Activated effector memory CD4-positive, alpha-beta T cell treated with Interleukin-2 at 50 U/mL for 16 hours (primary cell): Measurements from ENCODE around the gene PAX7.

Experiments used
- DNase-seq: peaks from one replicate; pipeline ENCODE4 v3.0.0-alpha.2; 2020

PAX7 gene

DNA sequence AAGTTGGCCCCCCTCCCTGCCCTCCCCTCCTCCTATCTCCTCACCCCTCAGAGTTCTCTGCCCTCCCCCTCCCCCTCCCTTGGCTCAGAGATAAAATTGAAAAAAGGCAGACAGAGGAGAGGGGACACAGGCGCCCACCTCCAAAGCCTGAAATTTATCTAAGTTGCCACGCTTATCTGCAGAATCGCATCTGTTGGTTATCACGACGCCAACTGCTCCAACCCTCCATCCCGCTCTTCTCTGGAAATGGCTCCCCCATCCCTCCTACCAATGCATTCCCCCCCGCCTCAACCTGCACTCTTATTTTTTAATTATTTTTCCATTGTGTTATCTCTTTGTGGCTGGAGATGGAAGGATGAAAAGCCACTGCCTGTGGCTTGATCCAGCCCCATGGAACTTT lies 138.5 kb downstream of the PAX7 start:
- DNase-seq: no peak

DNA sequence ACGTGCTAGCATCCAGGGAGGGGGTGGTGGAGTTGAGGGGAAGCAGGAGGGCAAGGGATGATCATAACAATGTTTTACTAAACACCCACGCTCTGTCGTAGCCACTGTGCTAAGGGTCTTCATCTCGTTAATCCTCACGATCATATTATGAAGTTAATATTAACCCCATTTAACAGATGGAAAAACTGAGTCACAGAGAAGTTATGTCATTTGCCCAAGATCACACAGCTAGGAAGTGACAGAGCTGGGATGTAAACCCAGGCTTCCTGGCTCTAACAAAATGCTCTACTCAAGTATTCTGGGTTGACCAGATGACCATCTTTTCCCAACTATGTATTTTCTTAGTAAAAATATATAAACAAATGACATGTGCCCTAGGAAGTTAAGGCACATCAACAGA lies 140.2 kb downstream of the PAX7 start:
- no peak for DNase-seq

DNA sequence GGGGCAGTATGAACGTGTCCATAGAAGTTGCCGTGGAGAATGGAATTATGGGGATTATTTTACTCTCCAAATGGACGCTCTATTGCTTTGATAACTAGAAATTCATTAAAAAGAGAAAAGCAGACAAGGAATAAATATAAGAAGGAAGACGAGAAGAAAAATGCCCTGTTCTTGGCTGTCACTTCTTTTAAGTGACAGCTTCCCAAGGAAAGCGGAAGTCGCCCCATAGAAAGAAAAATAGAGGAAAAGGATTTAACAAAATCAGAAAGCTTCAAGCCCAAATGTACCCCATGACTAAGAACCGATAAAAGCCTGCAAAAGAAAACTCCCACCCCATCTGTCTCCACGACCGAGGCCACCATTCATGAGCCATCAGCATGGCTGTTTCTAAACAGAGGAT lies 143.1 kb downstream of the PAX7 start:
- DNase-seq: no peak

DNA sequence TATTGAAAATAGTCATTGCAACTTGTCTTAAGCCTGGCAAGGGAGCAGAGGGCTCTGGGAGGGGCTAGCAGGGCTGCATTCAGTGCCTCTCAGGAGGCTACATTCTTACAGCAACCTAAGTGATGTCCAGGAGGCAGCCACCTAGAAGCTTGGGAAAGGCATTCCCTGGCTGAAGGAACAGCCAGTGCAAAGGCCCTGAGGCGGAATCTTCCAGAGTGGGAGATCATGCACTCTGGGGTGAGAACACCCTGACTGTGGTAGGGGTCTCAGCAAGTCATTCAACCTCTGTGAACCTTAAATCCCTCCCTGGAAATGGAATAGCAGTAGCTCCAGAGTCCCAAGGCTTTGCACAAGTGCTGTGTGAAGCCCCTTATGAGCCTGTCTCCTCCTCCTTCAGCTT lies 144.7 kb downstream of the PAX7 start:
- DNase-seq: no peak

DNA sequence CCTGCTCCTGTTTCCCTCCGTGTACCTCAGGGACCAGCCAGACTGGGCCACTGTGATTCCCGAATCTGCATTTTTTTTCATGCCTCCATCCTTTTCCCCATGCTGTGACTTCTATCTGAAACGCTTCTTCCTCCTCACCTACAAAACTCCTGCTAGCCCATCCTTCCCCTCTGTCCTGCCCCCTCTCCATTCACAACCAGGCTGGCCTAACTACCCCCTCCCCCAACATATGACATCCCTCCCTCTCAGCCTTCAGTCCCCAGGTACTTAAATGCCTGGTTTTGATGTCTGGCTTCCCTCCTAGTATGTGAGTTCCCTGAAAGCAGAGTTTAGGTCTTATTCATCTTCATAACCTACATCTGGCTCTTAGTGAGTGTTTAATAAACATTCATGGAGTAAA lies 146.1 kb downstream of the PAX7 start:
- no peak for DNase-seq

DNA sequence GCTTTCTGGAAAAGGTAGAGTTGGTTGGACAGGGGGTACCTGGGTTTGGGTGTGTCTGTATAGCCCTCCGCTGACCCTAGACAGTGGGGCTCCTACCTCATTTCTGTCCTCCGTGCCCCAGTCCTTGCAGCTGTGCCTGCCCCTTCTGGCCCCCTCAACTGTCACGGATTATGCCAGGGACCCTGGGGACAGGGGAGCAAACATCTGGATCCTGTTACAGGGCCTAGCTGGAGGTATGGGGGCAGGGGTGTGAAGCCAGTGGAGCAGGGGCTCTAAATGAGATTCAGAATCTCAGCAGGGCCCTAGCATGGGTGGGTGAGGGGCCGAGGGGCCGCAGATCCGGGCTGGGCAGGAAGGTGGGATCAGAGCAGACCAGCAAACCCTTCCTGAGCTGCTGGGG lies 147.8 kb downstream of the PAX7 start:
- no peak for DNase-seq

DNA sequence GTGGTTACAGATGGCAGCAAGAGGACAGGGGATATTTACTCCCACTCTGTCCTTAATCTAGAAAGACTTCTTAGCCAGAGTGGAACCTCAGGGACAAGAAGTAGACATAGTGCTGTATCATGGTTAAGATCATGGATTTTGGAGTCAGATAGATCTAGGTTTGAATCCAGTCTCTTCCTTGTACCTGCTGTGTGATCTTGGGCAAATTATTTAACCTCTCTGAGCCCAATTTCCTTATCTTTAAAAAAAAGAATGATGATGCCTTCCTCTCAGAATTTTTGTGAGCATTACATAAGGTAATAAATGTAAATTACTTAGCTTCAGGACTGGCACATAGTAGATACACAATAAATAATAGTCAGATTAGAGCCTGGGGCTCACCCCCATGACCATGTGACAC lies 150.4 kb downstream of the PAX7 start:
- DNase-seq: no peak

DNA sequence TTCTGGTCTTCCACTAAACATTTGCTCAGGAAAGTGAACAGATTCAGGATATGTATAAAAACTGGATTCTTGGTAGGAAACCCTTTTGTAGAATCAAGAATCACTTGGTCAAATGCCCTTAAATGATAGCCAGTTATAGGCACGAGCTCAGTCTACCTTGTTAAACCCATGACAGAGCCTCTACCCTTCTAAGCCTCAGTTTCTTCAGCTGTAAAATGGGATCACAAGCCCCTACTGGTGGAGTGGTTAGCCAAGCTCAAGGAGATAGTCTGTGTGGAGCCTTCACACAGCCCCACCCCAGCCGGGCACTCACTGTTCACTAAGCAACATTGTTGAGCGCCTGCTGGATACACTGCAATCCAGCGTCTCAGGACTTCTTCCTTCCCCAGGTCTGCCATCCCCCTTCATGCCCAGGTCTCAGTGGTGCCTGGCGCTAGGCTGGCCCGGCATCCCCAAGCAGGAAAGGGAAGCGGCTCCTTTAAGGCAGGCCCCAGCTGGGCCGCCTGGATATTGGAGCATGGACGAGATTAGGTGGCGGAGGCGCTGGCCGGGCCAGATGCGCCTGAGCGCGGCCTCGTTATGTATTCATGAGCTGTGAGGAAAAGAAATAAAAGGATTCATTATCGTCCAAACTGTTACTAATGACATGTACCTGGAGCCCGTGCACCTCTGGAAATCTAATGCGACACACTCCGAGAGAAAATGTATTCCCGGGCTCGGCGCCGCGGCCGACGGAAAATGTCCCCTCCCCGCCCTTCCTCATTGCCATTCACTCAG lies 153.2 kb downstream of the PAX7 start:
- DNase-seq: no peak

DNA sequence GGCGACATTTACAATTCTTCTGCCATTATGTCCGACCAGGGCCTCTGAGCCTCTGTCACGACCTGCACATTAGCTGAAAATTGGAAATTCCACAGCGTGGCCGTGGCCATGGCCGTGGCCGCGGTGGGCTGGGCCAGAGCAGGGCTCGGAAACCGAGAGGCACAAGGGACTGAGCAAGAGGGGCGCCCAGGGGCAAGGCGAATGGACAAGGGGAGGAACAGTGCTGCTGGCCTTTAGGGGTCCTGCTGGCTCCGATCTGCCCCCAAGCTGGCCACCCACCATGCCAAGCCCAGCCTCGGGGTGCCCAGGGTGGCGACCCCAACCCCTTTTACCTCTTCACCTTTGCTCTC lies 153.8 kb downstream of the PAX7 start:
- DNase-seq: no peak

DNA sequence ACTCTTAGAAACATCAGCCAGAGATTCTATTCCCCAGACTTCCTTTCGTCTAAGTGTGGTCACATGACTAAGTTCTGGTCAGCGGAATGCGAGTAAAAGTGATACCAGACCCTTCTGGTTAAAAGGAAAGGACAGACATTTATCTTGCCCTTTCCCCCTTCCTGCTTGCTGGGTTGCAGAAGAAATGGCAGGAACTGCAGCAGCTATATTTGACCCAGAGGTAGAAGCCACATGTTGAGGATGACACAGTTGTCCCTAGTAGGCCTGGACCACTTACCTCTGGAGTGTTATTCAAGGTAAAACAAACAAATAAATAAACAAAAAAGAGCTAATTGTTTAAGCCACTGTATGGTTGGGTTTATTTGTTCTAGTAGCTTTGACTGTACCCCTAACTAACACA lies 155.5 kb downstream of the PAX7 start:
- no peak for DNase-seq

DNA sequence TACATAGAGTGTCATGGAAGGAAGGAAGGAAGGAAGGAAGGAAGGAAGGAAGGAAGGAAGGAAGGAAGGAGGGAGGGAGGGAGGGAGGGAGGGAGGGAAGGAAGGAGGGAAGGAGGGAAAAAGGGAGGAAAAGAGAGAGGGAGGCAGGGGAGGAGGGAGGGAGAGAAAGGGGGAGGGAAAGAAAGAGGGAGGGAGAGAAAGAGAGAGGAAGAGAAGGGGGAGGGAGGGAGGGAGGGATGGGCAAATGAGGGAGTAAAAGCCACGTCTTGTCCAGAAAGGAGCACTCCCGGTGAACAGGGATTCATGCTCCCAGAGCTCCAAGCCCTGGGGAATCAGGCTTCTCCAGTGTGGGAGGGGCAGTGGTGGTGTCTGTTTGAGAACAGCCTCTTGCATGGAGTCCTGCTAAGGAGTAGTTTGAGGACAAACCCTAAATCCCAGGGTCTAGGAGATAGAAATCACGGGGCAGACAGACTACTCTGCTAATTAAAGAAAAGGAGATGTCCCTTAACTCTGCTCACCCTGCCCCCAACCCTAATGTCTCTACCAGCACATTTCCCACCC lies 157.3 kb downstream of the PAX7 start:
- no peak for DNase-seq

DNA sequence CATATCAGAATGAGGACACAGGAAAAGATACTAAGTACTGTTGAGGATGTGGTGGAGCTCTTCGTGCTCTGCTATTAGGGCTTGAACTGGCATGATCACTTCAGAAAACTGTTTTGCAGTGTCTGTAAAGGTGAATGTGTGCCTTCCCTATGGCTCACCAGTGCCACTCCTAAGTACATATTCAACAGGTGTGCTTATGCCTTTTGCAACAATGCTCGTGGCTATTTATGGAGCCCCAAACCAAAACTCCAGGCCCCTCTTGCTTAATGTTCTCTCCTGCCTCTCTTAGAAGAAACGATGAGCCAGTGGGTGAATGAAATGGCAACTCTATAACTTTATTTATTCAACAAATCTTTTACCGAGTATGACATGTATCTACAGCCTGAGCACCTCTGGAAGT lies 158.6 kb downstream of the PAX7 start:
- DNase-seq: no peak

DNA sequence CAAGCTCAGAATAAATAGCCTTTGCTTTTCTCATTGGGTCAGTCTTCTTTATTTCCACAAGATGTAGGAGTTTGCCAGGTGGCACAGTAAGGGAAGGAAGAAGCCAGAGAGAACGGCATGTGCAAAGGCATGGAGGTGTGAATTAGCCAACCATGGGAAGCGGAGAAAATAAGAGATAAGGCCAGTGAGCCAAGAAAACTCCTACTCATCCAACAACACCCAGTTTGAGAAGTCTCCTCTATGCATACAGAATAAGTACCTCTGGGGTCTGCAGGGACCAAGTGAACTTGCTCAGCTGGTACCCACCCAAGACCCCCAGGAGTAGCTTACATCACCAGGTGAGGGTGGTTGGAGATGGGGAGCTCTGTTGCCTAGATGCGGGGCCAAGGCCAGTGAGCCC lies 162.1 kb downstream of the PAX7 start:
- DNase-seq: no peak

DNA sequence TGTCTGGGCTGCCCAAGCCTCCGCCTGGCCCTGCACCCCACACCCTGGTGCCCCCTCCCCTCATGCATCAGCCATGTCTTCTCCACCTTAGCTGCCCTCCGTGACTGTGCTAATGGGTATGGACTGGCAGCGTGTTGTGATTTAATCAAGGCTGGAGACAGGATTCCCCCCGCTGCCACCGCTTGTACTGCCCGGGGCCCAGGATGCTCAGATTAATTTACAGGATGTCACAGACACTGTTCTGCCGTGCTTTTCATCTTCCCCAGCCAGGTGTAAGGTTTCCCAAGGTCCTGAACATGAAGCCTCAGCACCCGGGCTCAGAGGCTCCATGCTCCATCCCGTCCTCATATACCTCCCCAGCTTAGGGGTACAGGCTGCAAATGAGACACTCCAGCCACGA lies 162.5 kb downstream of the PAX7 start:
- DNase-seq: no peak

DNA sequence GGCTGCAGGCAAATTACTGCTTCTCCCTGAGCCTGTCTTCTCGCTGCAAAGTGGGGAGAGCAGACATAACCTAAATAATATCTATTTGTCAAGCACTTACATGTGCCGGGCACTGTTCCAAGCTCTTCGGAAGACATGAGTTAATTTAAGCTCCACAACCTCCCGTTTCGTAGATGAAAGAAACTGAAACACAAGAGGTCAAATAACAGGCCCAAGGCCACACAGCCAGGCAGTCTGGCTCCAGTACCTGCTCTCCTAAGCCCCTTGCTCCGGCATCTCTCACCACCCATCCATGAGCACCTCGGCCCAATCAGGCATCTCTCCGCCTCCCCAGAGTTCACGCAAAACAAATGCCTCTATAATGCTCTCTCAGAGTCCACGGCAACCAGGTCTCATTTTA lies 163.4 kb downstream of the PAX7 start:
- DNase-seq: no peak

DNA sequence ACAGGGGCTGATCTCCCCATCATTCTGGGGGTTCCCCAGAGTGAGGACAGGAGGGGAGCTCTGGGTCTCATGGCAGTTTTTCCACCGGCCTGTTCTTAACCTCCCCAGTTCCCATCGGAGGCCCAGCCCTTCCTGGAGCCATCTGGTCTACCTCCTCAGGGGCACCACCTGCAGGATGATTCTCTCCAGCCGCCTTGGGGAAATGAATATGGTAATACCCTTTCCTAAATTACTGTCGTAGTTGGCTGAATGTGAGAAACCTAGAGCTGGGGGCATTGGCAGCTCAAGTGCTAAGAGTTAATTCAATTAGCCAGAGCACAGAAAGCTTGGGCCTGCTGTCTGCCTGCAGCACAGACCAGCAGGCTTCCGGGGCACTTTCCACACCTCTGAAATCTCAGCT lies 163.9 kb downstream of the PAX7 start:
- DNase-seq: no peak

DNA sequence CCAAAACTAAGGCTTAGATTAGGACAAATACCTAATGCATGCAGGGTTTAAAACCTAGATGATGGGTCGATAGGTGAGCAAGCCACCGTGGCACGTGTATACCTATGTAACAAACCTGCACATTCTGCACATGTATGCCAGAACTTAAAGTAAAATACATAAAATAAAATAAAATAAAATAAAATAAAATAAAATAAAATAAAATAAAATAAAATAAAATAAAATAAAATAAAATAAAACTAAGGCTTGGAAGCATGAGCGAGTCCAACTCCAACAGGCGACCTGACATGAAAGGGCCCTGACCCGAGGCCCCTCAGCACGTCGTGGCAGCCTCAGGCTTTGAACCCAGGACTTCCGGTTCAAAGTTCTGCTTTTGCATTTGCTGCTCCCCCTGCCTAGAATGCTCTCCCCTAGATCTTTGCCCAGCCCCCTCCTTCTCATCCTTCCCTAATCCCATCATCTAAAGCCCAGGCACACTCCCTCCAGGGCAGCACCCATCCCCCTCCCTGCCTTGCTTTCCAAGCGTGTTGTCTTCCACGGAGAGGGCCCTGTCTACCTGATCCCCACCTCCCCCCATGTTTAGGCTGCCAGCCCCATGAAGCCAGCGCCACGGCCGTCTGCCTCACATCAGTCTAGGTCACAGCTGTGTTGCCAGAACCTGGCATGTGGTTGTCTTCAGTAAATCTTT lies 164.5 kb downstream of the PAX7 start:
- no peak for DNase-seq

DNA sequence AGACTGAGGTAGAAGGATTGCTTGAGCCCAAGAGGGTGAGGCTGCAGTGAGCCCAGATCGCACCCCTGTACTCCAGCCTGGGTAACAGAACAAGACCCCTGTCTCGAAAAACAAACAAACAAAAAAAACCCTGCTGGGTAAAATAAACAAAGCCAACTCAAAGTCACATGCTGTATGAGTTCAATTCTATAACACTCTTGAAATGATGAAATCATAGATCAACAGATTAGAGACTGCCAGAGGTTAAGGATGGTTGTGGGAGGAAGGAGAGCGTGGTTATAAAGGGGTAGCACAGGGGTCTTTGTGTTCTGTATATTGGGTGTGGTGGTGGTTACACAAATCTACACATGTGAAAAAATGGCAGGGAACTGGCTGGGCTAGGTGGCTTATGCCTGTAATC lies 166.3 kb downstream of the PAX7 start:
- DNase-seq: no peak
